Spinal cord (tissue), 10 donors: ENCODE data around the gene GABARAP. TPM values are rescaled to one million over a fixed set of nuclear protein-coding genes. Genes with fewer than 3 reads are reported as not detected.

Source experiments
- DNase-seq, 6 donors: peaks; one replicate each; pipeline versions ENCODE4 v3.0.0 to v3.0.0-alpha.2; 2013 to 2015; ENCODE audit warnings: low spot score in 6 of 6, low read depth in 4 of 6
- H3K27ac ChIP-seq: one replicate; pipeline ENCODE4 v1.5.1; 2013; ENCODE audit warnings: low read depth, low read length, control low read depth
- H3K27me3 ChIP-seq: one replicate; pipeline ENCODE4 v1.6.1; 2013; ENCODE audit warnings: low read length; ENCODE audit not compliant: control insufficient read depth, insufficient read depth
- H3K36me3 ChIP-seq: one replicate; pipeline ENCODE4 v1.6.1; 2013; ENCODE audit warnings: low read length; ENCODE audit not compliant: control insufficient read depth, insufficient read depth
- H3K4me1 ChIP-seq: one replicate; pipeline ENCODE4 v1.6.1; 2013; ENCODE audit warnings: low read length; ENCODE audit not compliant: control insufficient read depth, insufficient read depth
- H3K4me3 ChIP-seq: one replicate; pipeline ENCODE4 v1.5.1; 2013; ENCODE audit warnings: low read depth, low read length, control low read depth
- H3K9me3 ChIP-seq: one replicate; pipeline ENCODE4 v1.6.1; 2013; ENCODE audit warnings: low read length; ENCODE audit not compliant: control insufficient read depth, insufficient read depth
- whole genome bisulfite sequencing: methylation state at CpG from one replicate; pipeline ENCODE4 v1.1.5; 2013; ENCODE audit warnings: missing lambda C conversion rate; ENCODE audit not compliant: insufficient coverage; 5-methylcytosine and 5-hydroxymethylcytosine counted together
- polyA plus RNA-seq, 2 donors: library from polyadenylated mRNA; unstranded; fragments of 120-200 nt; gene quantifications; one replicate each; pipeline ENCODE4 v1.2.1, GENCODE V29; 2013; ENCODE audit not compliant: insufficient read length in 2 of 2
- total RNA-seq, 2 donors: library from RNA; depleted of rRNA in 1 of 2; stranded (reverse); fragments of 120-200 nt in 1 of 2; fragments of >200 nt in 1 of 2; gene quantifications; one replicate each; pipeline versions ENCODE4 v1.2.3 to v1.2.4, GENCODE V29; 2013 to 2014
- donor health status: healthy.

Gene GABARAP
- total and polyA plus RNA-seq, 4 donors: 196 to 481 (median 446) TPM

- WGBS: 43% methylated on average over 6 of the region's 12 CpGs
- no peak for DNase-seq
- Histone ChIP-seq H3K27ac (peak overlapping the region; percentile 78), H3K27me3 (no peaks in the 10 kb centered on the region), H3K36me3 (peaks cover 39% of the 10 kb centered on the region), H3K4me3 (peak overlapping the region; percentile 69), H3K9me3 (no peaks in the 10 kb centered on the region), H3K4me1 (peaks cover 72% of the 10 kb centered on the region)
These were observed 22.9 kb downstream of the GABARAP start for GRCh38 chr17:7219229-7219811.

- Histone ChIP-seq H3K27me3 (no peaks in the 10 kb centered on the region), H3K4me1 (peaks cover 78% of the 10 kb centered on the region), H3K36me3 (peaks cover 34% of the 10 kb centered on the region), H3K4me3 (no peak overlapping the region), H3K9me3 (no peaks in the 10 kb centered on the region), H3K27ac (peak overlapping the region; percentile 88)
- WGBS: 84% methylated on average over 5 of the region's 6 CpGs
- DNase-seq: no peak
These were observed 23.5 kb downstream of the GABARAP start for GRCh38 chr17:7218758-7219157.

- Histone ChIP-seq H3K4me1 (peaks cover 84% of the 10 kb centered on the region), H3K9me3 (no peaks in the 10 kb centered on the region), H3K27ac (peak overlapping the region; percentile 88), H3K27me3 (no peaks in the 10 kb centered on the region), H3K36me3 (peaks cover 28% of the 10 kb centered on the region), H3K4me3 (peak overlapping the region; percentile 60)
- WGBS: 57% methylated on average over 6 of the region's 6 CpGs
- no peak for DNase-seq
These were observed 24.1 kb downstream of the GABARAP start for GRCh38 chr17:7218166-7218565.

GRCh38 chr17:7217113-7217987 lies 24.9 kb downstream of the GABARAP start:
- H3K27ac ChIP-seq: peak overlapping the region; percentile 88
- 0% methylated on average over 13 of the region's 32 CpGs for WGBS
- peaks cover 91% of the 10 kb centered on the region for H3K4me1 ChIP-seq
- no peaks in the 10 kb centered on the region for H3K9me3 ChIP-seq
- peak overlapping the region; percentile 60 for H3K4me3 ChIP-seq
- peak in 3 of 6 donors; percentile 81 to 96 (median 95) for DNase-seq
- peaks cover 20% of the 10 kb centered on the region for H3K36me3 ChIP-seq
- no peaks in the 10 kb centered on the region for H3K27me3 ChIP-seq

GRCh38 chr17:7216242-7217112 lies 25.8 kb downstream of the GABARAP start:
- no peaks in the 10 kb centered on the region for H3K27me3 ChIP-seq
- peaks cover 11% of the 10 kb centered on the region for H3K36me3 ChIP-seq
- H3K4me3 ChIP-seq: peak overlapping the region; percentile 49
- peaks cover 89% of the 10 kb centered on the region for H3K4me1 ChIP-seq
- H3K9me3 ChIP-seq: no peaks in the 10 kb centered on the region
- no peak for DNase-seq
- 10% methylated on average over 7 of the region's 7 CpGs for WGBS
- H3K27ac ChIP-seq: peak overlapping the region; percentile 78

GRCh38 chr17:7215652-7216180 lies 26.5 kb downstream of the GABARAP start:
- peak overlapping the region; percentile 99 for H3K27ac ChIP-seq
- no peaks in the 10 kb centered on the region for H3K27me3 ChIP-seq
- H3K9me3 ChIP-seq: no peaks in the 10 kb centered on the region
- WGBS: 8% methylated on average over 4 of the region's 10 CpGs
- peaks cover 3% of the 10 kb centered on the region for H3K36me3 ChIP-seq
- peak overlapping the region; percentile 72 for H3K4me3 ChIP-seq
- peaks cover 87% of the 10 kb centered on the region for H3K4me1 ChIP-seq
- DNase-seq: no peak

GRCh38 chr17:7215136-7215638 lies 27.1 kb downstream of the GABARAP start:
- peaks cover 85% of the 10 kb centered on the region for H3K4me1 ChIP-seq
- 0% methylated on average over 6 of the region's 9 CpGs for WGBS
- no peaks in the 10 kb centered on the region for H3K9me3 ChIP-seq
- H3K4me3 ChIP-seq: peak overlapping the region; percentile 72
- DNase-seq: peak in 2 of 6 donors; percentile 80 to 85
- H3K36me3 ChIP-seq: no peaks in the 10 kb centered on the region
- H3K27me3 ChIP-seq: no peaks in the 10 kb centered on the region
- H3K27ac ChIP-seq: peak overlapping the region; percentile 99

- WGBS: 0% methylated on average over 36 of the region's 45 CpGs
- Histone ChIP-seq H3K4me1 (peaks cover 81% of the 10 kb centered on the region), H3K27ac (peak overlapping the region; percentile 99), H3K4me3 (peak overlapping the region; percentile 72), H3K36me3 (no peaks in the 10 kb centered on the region), H3K27me3 (no peaks in the 10 kb centered on the region), H3K9me3 (no peaks in the 10 kb centered on the region)
- DNase-seq: peak; percentile 91 to 100 (median 98)
These were observed 27.7 kb downstream of the GABARAP start for GRCh38 chr17:7214300-7215135.
